ENCODE results near the gene ZNF148. TPM values are rescaled to one million over a fixed set of nuclear protein-coding genes. Genes with fewer than 3 reads are reported as not detected.

The ZNF148 gene
- total RNA-seq, 6 donors from 2014 or later = 24.5 to 42.9 (median 32.8) TPM

GRCh38 chr3:125278155-125278554, 97.0 kb downstream of the ZNF148 start:
- Histone ChIP-seq H3K36me3 (peaks cover 0 to 16% (median 2%) of the 10 kb centered on the region in 4 donors), H3K4me3 (no peak overlapping the region), H3K4me1 (peaks cover 0 to 8% (median 0%) of the 10 kb centered on the region in 4 donors), H3K27ac (no peak overlapping the region), H3K9me3 (no peaks in the 10 kb centered on the region), H3K27me3 (no peaks in the 10 kb centered on the region)
- 93 to 98% methylated on average over 2 of the region's 2 CpGs for WGBS, 2 donors
- ATAC-seq (ENCODE audit: low FRiP score in 2 of 2) (no peak), DNase-seq (no peak)
- TF ChIP-seq CTCF (IDR thresholded peaks at IDR 0.05) (no peak), POLR2AphosphoS5 (IDR thresholded peaks at IDR 0.05) (no peak), POLR2A (IDR thresholded peaks at IDR 0.05) (no peak), EP300 (IDR thresholded peaks at IDR 0.05) (no peak)

GRCh38 chr3:125271127-125271526, 104.0 kb downstream of the ZNF148 start:
- TF ChIP-seq CTCF (IDR thresholded peaks at IDR 0.05) (no peak), POLR2AphosphoS5 (IDR thresholded peaks at IDR 0.05) (no peak), POLR2A (IDR thresholded peaks at IDR 0.05) (no peak), EP300 (IDR thresholded peaks at IDR 0.05) (no peak)
- H3K4me1 ChIP-seq = no peaks in the 10 kb centered on the region
- H3K27ac ChIP-seq = no peak overlapping the region
- no peak overlapping the region for H3K4me3 ChIP-seq
- peaks cover 0 to 16% (median 0%) of the 10 kb centered on the region in 4 donors for H3K36me3 ChIP-seq
- H3K27me3 ChIP-seq = no peaks in the 10 kb centered on the region
- ATAC-seq (ENCODE audit: low FRiP score in 2 of 2) (no peak), DNase-seq (no peak)
- H3K9me3 ChIP-seq = no peaks in the 10 kb centered on the region
- 95 to 98% methylated on average over 7 of the region's 7 CpGs for WGBS, 2 donors

GRCh38 chr3:125267460-125267859, 107.7 kb downstream of the ZNF148 start:
- DNase-seq (no peak), ATAC-seq (ENCODE audit: low FRiP score in 2 of 2) (no peak)
- H3K27me3 ChIP-seq = no peaks in the 10 kb centered on the region
- TF ChIP-seq EP300 (IDR thresholded peaks at IDR 0.05) (no peak), POLR2A (IDR thresholded peaks at IDR 0.05) (no peak), POLR2AphosphoS5 (IDR thresholded peaks at IDR 0.05) (no peak), CTCF (IDR thresholded peaks at IDR 0.05) (no peak)
- no peak overlapping the region for H3K4me3 ChIP-seq
- 81 to 91% methylated on average over 1 of the region's 1 CpG for WGBS, 2 donors
- H3K27ac ChIP-seq = no peak overlapping the region
- no peaks in the 10 kb centered on the region for H3K9me3 ChIP-seq
- H3K36me3 ChIP-seq = peaks cover 0 to 11% (median 0%) of the 10 kb centered on the region in 4 donors
- H3K4me1 ChIP-seq = no peaks in the 10 kb centered on the region

GRCh38 chr3:125266971-125267370, 108.2 kb downstream of the ZNF148 start:
- 84 to 93% methylated on average over 3 of the region's 3 CpGs for WGBS, 2 donors

More at GRCh38 chr3:125266971-125267370, 108.2 kb downstream of the ZNF148 start:
- Histone ChIP-seq H3K36me3 (peaks cover 0 to 10% (median 0%) of the 10 kb centered on the region in 4 donors), H3K4me3 (no peak overlapping the region), H3K4me1 (no peaks in the 10 kb centered on the region), H3K27ac (no peak overlapping the region), H3K27me3 (no peaks in the 10 kb centered on the region), H3K9me3 (no peaks in the 10 kb centered on the region)
- ATAC-seq (ENCODE audit: low FRiP score in 2 of 2) (no peak), DNase-seq (no peak)
- TF ChIP-seq EP300 (IDR thresholded peaks at IDR 0.05) = no peak
- no peak for TF ChIP-seq CTCF (IDR thresholded peaks at IDR 0.05)
- no peak for TF ChIP-seq POLR2AphosphoS5 (IDR thresholded peaks at IDR 0.05)
- TF ChIP-seq POLR2A (IDR thresholded peaks at IDR 0.05) = no peak

Data from upper lobe of left lung (tissue), 6 donors.